HepG2 (cell line): ENCODE data around the gene SLC29A2. TPM values are rescaled to one million over a fixed set of nuclear protein-coding genes. Genes with fewer than 3 reads are reported as not detected.

Source experiments
- ATAC-seq: fragments of 200-7000 bp; cut with Tn5 transposase; 3 replicates; pipeline ENCODE4 v1.9.1; 2020; ENCODE audit warnings: mild to moderate bottlenecking, moderate library complexity
- BruUV-seq: library from RNA; stranded (reverse); fragments of 400-500 nt; replicated peaks from 2 replicates; lab custom pipeline; 2021; lab: Mats Ljungman, UMichigan
- CTCF ChIA-PET: fragments of 300-600 bp; formaldehyde crosslinking; extraction: SDS; loops from one replicate; lab custom pipeline; 2021; ENCODE audit warnings: low total read pairs, inconsistent platforms, low intra/inter-chr PET ratio; lab: Yijun Ruan, JAX
- POLR2A ChIA-PET: fragments of 350-600 bp; sonication (Branson Sonifier 250); formaldehyde crosslinking; loops from one replicate; lab custom pipeline; 2020; ENCODE audit warnings: antibody characterized with exemption, inconsistent platforms; lab: Yijun Ruan, JAX
- DNase-seq: peaks from one replicate; pipeline ENCODE4 v3.0.0-alpha.2; 2015; ENCODE audit warnings: low spot score
- FAIRE-seq: peaks from 3 replicates; lab custom pipeline; 2011; peaks lifted over from hg19 to GRCh38; lab: Jason Lieb, UNC
- H2AFZ ChIP-seq: one replicate; pipeline ENCODE4 v1.6.1; 2011; ENCODE audit warnings: low read length, inconsistent platforms
- H3K27ac ChIP-seq: fragments of 300-600 bp; 3 replicates; pipeline ENCODE4 v1.8.0; 2011; ENCODE audit warnings: mixed run types, mild to moderate bottlenecking, mixed read lengths, low read length, inconsistent platforms; ENCODE audit not compliant: insufficient read depth; ENCODE audit errors: extremely low read length
- H3K27me3 ChIP-seq, 2 experiments: fragments of 200-600 bp in 1 of 2; 2 replicates in 1 of 2; 3 replicates in 1 of 2; pipeline versions ENCODE4 v1.6.0 to v1.8.0; 2011; ENCODE audit warnings: low read length in 2 of 2, mild to moderate bottlenecking in 2 of 2, moderate library complexity in 2 of 2, inconsistent platforms in 1 of 2; ENCODE audit not compliant: insufficient read depth in 2 of 2, control insufficient read depth in 1 of 2
- H3K36me3 ChIP-seq, 2 experiments: fragments of 200-600 bp in 1 of 2; replicated peaks in 1 of 2; 2 replicates in 1 of 2; 3 replicates in 1 of 2; pipeline versions ENCODE4 v1.5.1 to v1.8.0; 2011; ENCODE audit warnings: low read length in 2 of 2, inconsistent platforms in 1 of 2; ENCODE audit not compliant: insufficient read depth in 2 of 2, control insufficient read depth in 1 of 2
- H3K4me1 ChIP-seq: 2 replicates; pipeline ENCODE4 v1.5.1; 2012; ENCODE audit warnings: low read length, inconsistent platforms; ENCODE audit not compliant: insufficient read depth
- H3K4me2 ChIP-seq: 2 replicates; pipeline ENCODE4 v1.6.0; 2011; ENCODE audit warnings: low read depth, low read length, inconsistent platforms
- H3K4me3 ChIP-seq, 3 experiments: fragments of 200-600 bp in 1 of 3; sonication (generic), shearing (Covaris generic) in 1 of 3; replicated peaks in 1 of 3; 2 replicates each; pipeline ENCODE4 v1.5.1; 2011 to 2016; ENCODE audit warnings: low read length in 3 of 3, inconsistent platforms in 2 of 3, low read depth in 2 of 3, mild to moderate bottlenecking in 2 of 3, control low read depth in 1 of 3, mixed read lengths in 1 of 3; ENCODE audit not compliant: insufficient read depth in 1 of 3
- H3K79me2 ChIP-seq: one replicate; pipeline ENCODE4 v1.6.1; 2011; ENCODE audit warnings: low read length, inconsistent platforms; ENCODE audit not compliant: insufficient read depth
- H3K9ac ChIP-seq: 2 replicates; pipeline ENCODE4 v1.6.0; 2011; ENCODE audit warnings: mild to moderate bottlenecking, low read depth, low read length, inconsistent platforms; ENCODE audit not compliant: insufficient read depth
- H3K9me3 ChIP-seq: 2 replicates; pipeline ENCODE4 v1.5.1; 2012; ENCODE audit warnings: mild to moderate bottlenecking, low read length
- H4K20me1 ChIP-seq: 2 replicates; pipeline ENCODE4 v1.6.0; 2011; ENCODE audit warnings: inconsistent platforms, mild to moderate bottlenecking, low read length, moderate library complexity; ENCODE audit not compliant: insufficient read depth
- ARNTL ChIP-seq: sonication (generic); formaldehyde crosslinking; IDR thresholded peaks from 2 replicates; pipeline ENCODE4 v1.4.0; 2020; ENCODE audit warnings: mild to moderate bottlenecking, missing genetic modification reagents
- CHCHD3 ChIP-seq: sonication (generic); formaldehyde crosslinking; IDR thresholded peaks from 2 replicates; pipeline ENCODE4 v1.8.0; 2022; ENCODE audit warnings: mild to moderate bottlenecking, missing genetic modification reagents, moderate library complexity
- EHMT2 ChIP-seq: fragments of 200-600 bp; sonication (generic); IDR thresholded peaks from 2 replicates; pipeline ENCODE4 v1.7.0; 2017; ENCODE audit warnings: antibody characterized with exemption, low read depth, low read length, borderline replicate concordance
- ETV5 ChIP-seq: IDR thresholded peaks from 2 replicates; pipeline ENCODE4 v1.6.1; 2018; ENCODE audit warnings: missing biosample characterization, missing genetic modification reagents, inconsistent platforms, borderline replicate concordance
- HMG20B ChIP-seq: conservative IDR thresholded peaks from 2 replicates; pipeline ENCODE4 v1.6.1; 2016; ENCODE audit warnings: missing genetic modification reagents, missing compliant biosample characterization
- KLF6 ChIP-seq: IDR thresholded peaks from 2 replicates; pipeline ENCODE4 v1.8.0; 2016; ENCODE audit warnings: missing biosample characterization, missing genetic modification reagents
- MAFF ChIP-seq: IDR thresholded peaks from 2 replicates; pipeline ENCODE4 v1.6.1; 2011; ENCODE audit warnings: low read depth, low read length, improper control_type of control experiment
- NFE2 ChIP-seq: sonication (generic); formaldehyde crosslinking; IDR thresholded peaks from 2 replicates; pipeline ENCODE4 v1.4.0; 2020; ENCODE audit warnings: missing genetic modification reagents
- ZNF335 ChIP-seq: sonication (generic); formaldehyde crosslinking; IDR thresholded peaks from 2 replicates; pipeline ENCODE4 v1.4.0; 2020; ENCODE audit warnings: missing genetic modification reagents
- ZNF775 ChIP-seq: sonication (generic); formaldehyde crosslinking; IDR thresholded peaks from 2 replicates; pipeline ENCODE4 v1.4.0; 2020; ENCODE audit warnings: missing genetic modification reagents, mild to moderate bottlenecking, moderate library complexity, borderline replicate concordance
- WGBS: methylation state at CpG from one replicate; pipeline ENCODE4 v1.1.6; 2017; ENCODE audit warnings: low lambda C conversion rate; 5-methylcytosine and 5-hydroxymethylcytosine counted together
- in situ Hi-C: cut with HindIII; loops from 2 replicates; pipeline ENCODE4 v1.10.0; 2017; ENCODE audit warnings: low pct_unique_long_range_greater_than_20kb; ENCODE audit not compliant: extremely low pct_ligation_motif_present
- intact Hi-C: fragments of 100-400 bp; cut with micrococcal nuclease; formaldehyde crosslinking; loops from one replicate; pipeline ENCODE4 v1.10.0; 2022; ENCODE audit not compliant: unreplicated experiment
- polyA plus RNA-seq, 8 experiments: library from polyadenylated mRNA; depleted of rRNA in 3 of 8; stranded (reverse) in 7 of 8; unstranded in 1 of 8; fragments of >200 nt; fragmentation: Illumina TruSeq in 4 of 8; extraction: Trizol in 4 of 8; gene quantifications; 2 replicates each; pipeline versions ENCODE4 v1.2.1 to v1.2.3, GENCODE V29; 2011 to 2016; ENCODE audit warnings: low read depth in 4 of 8, missing spikeins in 1 of 8, mixed read lengths in 1 of 8; ENCODE audit not compliant: insufficient read depth in 1 of 8
- total RNA-seq, 5 experiments: library from RNA; depleted of rRNA; stranded (reverse); fragments of >200 nt; fragmentation: Illumina TruSeq; extraction: Trizol; gene quantifications; 2 replicates each; pipeline ENCODE4 v1.2.3, GENCODE V29; 2016; ENCODE audit warnings: low read depth in 1 of 5
- TF ChIP-seq, protein P1 (sequence below): sonication (generic); formaldehyde crosslinking; IDR thresholded peaks from 2 replicates; pipeline ENCODE4 v1.4.0; 2020; ENCODE audit warnings: missing genetic modification reagents, mild to moderate bottlenecking, borderline replicate concordance
- TF ChIP-seq, protein P2 (sequence below): sonication (generic); formaldehyde crosslinking; IDR thresholded peaks from 2 replicates; pipeline ENCODE4 v1.4.0; 2020; ENCODE audit warnings: missing genetic modification reagents
- TF ChIP-seq, protein P3 (sequence below): sonication (generic); formaldehyde crosslinking; IDR thresholded peaks from 2 replicates; pipeline ENCODE4 v1.4.0; 2020; ENCODE audit warnings: missing genetic modification reagents, borderline replicate concordance
- TF ChIP-seq, protein P4 (sequence below): sonication (generic); formaldehyde crosslinking; IDR thresholded peaks from 2 replicates; pipeline ENCODE4 v1.5.0; 2020; ENCODE audit warnings: missing genetic modification reagents

Gene SLC29A2
- total and polyA plus RNA-seq, 2 of the 13 experiments (the other 11 are each of a cell fraction or from before 2014, with no cell fraction given), result 0.63 to 0.66 TPM

DNA sequence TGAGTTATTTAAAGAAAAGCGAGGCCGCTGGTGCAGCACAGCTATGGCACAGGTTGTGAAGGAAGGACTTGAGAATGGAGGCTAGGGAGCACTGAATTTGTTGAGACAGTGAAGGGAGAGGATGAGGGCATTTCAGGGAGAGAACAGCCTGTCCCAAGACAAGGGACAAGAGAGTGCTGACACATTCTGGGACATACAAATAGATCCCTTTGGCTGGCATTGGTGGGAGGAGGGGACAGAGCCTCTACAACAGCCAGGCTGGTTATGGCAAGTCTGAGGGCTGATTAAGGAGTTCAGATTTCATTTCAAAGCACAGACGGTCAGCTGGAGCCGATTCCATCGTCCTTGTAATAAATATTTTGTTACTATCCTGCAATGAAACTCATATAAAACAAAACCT is 1.7 kb upstream of the SLC29A2 start:
- 73% methylated on average over 5 of the region's 5 CpGs for WGBS
- Histone ChIP-seq H2AFZ (no peak overlapping the region), H3K4me3 (no peak overlapping the region), H3K9me3 (no peaks in the 10 kb centered on the region), H3K79me2 (no peaks in the 10 kb centered on the region), H3K4me2 (no peak overlapping the region; the same call in 1 of the 2 replicates), H3K4me1 (peaks cover 29% of the 10 kb centered on the region), H3K36me3 (no peaks in the 10 kb centered on the region), H4K20me1 (no peaks in the 10 kb centered on the region), H3K27me3 (peaks cover 0 to 7% of the 10 kb centered on the region in 2 experiments; a peak in 1 of 5 replicates), H3K27ac (no peak overlapping the region), H3K9ac (no peak overlapping the region)
- BruUV-seq, result no TSS peak
- DNase-seq, result no peak
- intact Hi-C loops (no loop called here), in situ Hi-C loops (no loop called here)
- ChIA-PET POLR2A (interaction anchor here (2.1 kb wide), 1 partner anchor 60 kb away, joined by 6 read pairs; no protein-coding TSS in a partner anchor), CTCF (no interaction called here)
- no peak for ATAC-seq
- no peak for FAIRE-seq
- TF ChIP-seq ZNF775 (CRISPR knock-in tag) (no peak), NFE2 (CRISPR knock-in tag) (no peak), ZNF335 (CRISPR knock-in tag) (no peak), ARNTL (CRISPR knock-in tag) (no peak), CHCHD3 (CRISPR knock-in tag) (no peak), MAFF (no peak), HMG20B (CRISPR knock-in tag) (no peak), ETV5 (CRISPR knock-in tag) (no peak), EHMT2 (no peak), KLF6 (CRISPR knock-in tag) (no peak)
- TF ChIP-seq, protein P1, sequence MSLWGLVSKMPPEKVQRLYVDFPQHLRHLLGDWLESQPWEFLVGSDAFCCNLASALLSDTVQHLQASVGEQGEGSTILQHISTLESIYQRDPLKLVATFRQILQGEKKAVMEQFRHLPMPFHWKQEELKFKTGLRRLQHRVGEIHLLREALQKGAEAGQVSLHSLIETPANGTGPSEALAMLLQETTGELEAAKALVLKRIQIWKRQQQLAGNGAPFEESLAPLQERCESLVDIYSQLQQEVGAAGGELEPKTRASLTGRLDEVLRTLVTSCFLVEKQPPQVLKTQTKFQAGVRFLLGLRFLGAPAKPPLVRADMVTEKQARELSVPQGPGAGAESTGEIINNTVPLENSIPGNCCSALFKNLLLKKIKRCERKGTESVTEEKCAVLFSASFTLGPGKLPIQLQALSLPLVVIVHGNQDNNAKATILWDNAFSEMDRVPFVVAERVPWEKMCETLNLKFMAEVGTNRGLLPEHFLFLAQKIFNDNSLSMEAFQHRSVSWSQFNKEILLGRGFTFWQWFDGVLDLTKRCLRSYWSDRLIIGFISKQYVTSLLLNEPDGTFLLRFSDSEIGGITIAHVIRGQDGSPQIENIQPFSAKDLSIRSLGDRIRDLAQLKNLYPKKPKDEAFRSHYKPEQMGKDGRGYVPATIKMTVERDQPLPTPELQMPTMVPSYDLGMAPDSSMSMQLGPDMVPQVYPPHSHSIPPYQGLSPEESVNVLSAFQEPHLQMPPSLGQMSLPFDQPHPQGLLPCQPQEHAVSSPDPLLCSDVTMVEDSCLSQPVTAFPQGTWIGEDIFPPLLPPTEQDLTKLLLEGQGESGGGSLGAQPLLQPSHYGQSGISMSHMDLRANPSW (CRISPR knock-in tag), result no peak
- TF ChIP-seq, protein P2, sequence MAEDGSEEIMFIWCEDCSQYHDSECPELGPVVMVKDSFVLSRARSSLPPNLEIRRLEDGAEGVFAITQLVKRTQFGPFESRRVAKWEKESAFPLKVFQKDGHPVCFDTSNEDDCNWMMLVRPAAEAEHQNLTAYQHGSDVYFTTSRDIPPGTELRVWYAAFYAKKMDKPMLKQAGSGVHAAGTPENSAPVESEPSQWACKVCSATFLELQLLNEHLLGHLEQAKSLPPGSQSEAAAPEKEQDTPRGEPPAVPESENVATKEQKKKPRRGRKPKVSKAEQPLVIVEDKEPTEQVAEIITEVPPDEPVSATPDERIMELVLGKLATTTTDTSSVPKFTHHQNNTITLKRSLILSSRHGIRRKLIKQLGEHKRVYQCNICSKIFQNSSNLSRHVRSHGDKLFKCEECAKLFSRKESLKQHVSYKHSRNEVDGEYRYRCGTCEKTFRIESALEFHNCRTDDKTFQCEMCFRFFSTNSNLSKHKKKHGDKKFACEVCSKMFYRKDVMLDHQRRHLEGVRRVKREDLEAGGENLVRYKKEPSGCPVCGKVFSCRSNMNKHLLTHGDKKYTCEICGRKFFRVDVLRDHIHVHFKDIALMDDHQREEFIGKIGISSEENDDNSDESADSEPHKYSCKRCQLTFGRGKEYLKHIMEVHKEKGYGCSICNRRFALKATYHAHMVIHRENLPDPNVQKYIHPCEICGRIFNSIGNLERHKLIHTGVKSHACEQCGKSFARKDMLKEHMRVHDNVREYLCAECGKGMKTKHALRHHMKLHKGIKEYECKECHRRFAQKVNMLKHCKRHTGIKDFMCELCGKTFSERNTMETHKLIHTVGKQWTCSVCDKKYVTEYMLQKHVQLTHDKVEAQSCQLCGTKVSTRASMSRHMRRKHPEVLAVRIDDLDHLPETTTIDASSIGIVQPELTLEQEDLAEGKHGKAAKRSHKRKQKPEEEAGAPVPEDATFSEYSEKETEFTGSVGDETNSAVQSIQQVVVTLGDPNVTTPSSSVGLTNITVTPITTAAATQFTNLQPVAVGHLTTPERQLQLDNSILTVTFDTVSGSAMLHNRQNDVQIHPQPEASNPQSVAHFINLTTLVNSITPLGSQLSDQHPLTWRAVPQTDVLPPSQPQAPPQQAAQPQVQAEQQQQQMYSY (CRISPR knock-in tag), result no peak
- TF ChIP-seq, protein P3, sequence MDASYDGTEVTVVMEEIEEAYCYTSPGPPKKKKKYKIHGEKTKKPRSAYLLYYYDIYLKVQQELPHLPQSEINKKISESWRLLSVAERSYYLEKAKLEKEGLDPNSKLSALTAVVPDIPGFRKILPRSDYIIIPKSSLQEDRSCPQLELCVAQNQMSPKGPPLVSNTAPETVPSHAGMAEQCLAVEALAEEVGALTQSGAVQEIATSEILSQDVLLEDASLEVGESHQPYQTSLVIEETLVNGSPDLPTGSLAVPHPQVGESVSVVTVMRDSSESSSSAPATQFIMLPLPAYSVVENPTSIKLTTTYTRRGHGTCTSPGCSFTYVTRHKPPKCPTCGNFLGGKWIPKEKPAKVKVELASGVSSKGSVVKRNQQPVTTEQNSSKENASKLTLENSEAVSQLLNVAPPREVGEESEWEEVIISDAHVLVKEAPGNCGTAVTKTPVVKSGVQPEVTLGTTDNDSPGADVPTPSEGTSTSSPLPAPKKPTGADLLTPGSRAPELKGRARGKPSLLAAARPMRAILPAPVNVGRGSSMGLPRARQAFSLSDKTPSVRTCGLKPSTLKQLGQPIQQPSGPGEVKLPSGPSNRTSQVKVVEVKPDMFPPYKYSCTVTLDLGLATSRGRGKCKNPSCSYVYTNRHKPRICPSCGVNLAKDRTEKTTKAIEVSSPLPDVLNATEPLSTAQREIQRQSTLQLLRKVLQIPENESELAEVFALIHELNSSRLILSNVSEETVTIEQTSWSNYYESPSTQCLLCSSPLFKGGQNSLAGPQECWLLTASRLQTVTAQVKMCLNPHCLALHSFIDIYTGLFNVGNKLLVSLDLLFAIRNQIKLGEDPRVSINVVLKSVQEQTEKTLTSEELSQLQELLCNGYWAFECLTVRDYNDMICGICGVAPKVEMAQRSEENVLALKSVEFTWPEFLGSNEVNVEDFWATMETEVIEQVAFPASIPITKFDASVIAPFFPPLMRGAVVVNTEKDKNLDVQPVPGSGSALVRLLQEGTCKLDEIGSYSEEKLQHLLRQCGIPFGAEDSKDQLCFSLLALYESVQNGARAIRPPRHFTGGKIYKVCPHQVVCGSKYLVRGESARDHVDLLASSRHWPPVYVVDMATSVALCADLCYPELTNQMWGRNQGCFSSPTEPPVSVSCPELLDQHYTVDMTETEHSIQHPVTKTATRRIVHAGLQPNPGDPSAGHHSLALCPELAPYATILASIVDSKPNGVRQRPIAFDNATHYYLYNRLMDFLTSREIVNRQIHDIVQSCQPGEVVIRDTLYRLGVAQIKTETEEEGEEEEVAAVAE, result no peak
- TF ChIP-seq, protein P4, sequence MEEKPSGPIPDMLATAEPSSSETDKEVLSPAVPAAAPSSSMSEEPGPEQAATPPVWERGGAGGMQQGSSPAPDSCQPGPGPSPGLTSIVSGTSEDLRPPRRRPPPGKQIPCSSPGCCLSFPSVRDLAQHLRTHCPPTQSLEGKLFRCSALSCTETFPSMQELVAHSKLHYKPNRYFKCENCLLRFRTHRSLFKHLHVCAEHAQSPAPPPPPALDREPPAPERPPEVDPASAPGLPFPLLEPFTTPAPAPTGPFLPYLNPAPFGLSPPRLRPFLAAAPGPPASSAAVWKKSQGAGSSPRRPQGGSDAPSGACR, result no peak
